Pons (tissue), 1 donor: ENCODE data around the gene PLBD2.
A peak's percentile ranks its signal among the peaks of the same experiment; 100 is the strongest.

Experiments
- DNase-seq: peaks from one replicate; pipeline ENCODE4 v3.0.0-alpha.2; 2016; ENCODE audit warnings: low spot score

Gene PLBD2

DNA sequence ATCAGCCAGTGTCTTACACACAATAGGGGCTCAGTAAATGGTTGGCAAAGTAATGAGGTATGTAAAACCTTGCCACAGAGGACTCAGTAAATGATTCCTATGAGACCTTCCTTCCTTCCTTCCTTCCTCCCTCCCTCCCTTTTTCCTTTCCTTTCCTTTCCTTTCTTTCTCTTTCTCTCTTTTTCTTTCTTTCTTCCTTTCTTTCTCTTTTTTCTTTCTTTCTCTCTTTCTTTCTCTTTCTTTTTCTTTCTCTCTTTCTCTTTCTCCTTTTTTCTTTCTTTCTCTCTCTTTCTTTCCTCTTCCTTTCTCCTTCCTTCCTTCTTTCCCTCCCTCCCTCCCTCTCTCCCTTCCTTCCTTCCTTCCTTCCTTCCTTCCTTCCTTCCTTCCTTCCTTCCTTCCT is 37.8 kb downstream of the PLBD2 start:
- no peak for DNase-seq

DNA sequence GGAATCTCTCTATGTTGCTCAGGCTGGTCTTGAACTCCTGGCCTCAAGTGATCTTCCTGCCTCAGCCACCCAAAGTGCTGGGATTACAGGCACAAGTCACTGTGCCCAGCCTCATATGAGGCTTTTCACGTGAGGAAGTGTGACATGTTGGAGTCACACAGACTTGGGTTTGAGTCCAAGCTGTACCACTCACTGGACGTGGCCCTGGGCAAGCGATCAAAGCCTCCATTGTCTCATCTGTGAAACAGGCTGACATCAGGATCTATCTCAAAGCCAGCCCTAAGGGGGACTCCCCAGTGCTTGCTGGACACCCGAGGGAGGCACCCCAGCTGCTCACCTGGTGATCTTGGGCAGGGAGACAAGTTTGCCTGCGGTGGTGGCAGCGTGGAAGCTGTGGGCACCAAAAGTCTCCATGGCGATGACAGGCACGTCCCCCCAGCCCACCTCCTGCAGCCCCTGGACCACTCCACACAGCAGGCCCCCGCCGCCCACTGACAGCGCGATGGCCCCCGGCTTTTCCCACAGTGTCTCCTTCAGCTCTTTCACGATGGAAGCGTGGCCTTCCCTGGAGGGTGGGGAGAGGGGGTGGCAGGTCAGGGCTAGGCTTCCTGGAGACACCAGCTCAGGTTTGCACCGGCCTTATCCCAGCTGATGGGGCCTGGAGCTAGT is 38.6 kb downstream of the PLBD2 start:
- peak; percentile 90 for DNase-seq

- no peak for DNase-seq
These were observed 39.3 kb downstream of the PLBD2 start for GRCh38 chr12:113397497-113398197.

GRCh38 chr12:113398346-113399290 is 40.2 kb downstream of the PLBD2 start:
- no peak for DNase-seq

DNA sequence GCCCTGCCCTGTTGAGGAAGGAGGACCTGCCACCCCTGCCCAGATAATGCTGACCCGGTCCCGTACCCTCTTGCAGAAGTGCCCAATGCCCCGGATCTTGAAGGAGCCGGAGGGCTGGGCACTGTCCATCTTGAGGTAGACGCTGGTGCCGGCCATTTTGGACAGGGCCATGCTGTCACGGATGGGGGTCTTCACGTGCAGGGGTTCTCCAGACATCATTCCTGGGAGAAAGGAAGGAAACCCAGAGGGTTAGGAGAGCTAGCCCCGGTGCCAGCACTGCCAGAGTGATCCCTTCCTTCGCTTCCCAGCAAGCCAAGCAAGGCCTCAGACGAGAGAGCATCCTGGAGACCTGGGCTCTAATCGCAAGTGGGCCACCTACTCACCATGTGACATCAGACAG is 41.1 kb downstream of the PLBD2 start:
- DNase-seq = no peak

- no peak for DNase-seq
These were observed 42.0 kb downstream of the PLBD2 start for GRCh38 chr12:113400362-113400761.

GRCh38 chr12:113401066-113402000 is 42.9 kb downstream of the PLBD2 start:
- DNase-seq = no peak

GRCh38 chr12:113402586-113403260 is 44.3 kb downstream of the PLBD2 start:
- DNase-seq = no peak

DNA sequence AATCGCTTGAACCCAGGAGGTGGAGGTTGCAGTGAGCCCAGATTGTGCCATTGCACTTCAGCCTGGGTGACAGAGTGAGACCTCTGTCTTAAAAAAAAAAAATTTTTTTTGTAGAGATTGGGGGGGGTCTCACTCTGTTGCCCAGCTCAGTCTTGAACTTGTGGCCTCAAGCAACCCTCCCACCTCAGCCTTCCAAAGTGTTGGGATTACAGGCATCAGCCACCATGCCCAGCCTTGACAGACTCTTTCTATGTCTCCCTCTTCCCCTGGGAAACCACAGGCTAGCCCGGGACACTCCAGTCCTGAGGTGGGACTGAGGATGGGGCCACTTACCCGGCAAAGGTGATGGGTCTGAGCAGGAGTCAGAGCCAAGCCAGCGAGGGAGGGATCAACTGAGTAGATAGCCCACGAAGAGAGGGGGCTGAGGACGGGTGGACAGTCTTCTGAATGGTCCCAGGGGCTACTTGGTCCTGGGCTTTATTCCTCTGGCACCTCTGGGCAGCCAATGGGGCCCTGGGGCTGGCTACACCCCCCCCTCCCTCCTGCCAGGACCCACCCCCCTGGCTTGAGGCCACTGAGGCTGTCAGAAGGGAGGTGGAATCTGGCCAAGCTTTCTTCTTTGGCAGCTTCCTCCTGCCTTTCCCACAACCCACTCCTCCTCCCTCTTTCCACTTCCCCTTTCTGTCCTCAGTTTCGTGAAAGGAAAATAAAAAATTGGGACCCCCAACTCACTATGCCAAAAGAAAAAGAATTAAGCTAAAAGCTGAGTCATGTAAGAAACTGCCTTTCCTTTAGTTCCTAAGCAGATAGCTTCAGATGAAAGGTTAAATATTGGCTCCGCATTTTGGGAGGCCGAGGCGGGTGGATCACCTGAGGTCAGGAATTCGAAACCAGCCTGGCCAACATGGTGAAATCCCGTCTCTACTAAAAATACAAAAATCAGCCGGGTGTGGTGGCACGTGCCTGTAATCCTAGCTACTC is 45.3 kb downstream of the PLBD2 start, which contains the start of gene SDS:
Gene SDS (minus strand): TSS at position 453 of the 981 bp plus-strand sequence. CDS start 4,179 bp downstream, outside the sequence.
- DNase-seq = peak; percentile 78

GRCh38 chr12:113405694-113406093 is 47.3 kb downstream of the PLBD2 start:
- peak; percentile 54 for DNase-seq

DNA sequence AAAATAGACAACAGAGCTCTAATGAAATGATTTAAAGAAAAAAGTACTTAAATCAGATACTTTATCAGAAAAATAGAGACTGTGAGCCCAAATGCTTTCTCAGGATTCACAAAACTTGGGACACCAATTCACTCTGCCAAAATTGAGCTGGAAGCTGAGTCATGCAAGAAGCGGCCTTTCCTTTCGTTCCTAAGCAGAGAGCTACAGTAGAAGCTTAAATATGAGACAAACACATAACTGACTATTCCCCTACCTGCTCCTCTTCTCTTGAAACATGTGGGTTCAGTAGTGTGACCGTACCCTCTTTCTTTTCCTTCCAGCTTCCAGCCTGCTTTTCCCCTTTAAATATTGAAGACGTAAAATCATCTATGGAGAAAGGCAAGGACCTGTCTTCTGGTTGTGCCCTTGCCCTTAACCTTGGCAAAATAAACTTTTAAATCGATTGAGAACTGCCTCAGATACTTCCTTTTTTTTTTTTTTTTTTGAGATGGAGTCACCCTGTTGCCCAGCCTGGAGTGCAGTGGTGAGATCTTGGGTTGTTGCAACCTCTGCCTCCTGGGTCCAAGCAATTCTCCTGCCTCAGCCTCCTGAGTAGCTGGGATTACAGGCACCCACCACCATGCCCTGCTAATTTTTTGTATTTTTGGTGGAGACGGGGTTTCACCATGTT is 49.7 kb downstream of the PLBD2 start:
- no peak for DNase-seq

DNA sequence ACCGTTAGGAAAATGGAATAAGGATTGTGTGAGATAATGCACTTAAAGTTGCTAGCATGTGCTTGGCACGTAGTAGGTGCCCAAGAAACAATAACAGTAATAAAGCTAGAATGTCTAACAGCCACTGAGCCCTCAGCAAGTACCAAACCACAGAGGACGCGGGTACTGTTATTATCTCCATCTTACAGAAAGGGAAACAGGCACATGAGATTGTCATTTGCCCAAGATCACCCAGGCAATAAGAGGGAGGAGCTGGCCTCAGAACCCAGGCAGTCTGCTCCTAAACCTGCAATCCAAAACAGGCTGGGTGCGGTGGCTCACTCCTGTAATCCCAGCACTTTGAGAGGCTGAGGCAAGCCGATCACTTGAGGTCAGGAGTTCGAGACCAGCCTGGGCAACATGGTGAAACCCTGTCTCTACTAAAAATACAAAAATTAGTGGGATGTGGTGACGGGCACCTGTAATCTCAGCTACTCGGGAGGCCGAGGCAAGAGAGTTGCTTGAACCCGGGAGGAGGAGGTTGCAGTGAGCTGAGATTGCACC is 50.4 kb downstream of the PLBD2 start:
- DNase-seq = no peak

- peak; percentile 54 for DNase-seq
These were observed 51.2 kb downstream of the PLBD2 start for GRCh38 chr12:113409462-113410124.

DNA sequence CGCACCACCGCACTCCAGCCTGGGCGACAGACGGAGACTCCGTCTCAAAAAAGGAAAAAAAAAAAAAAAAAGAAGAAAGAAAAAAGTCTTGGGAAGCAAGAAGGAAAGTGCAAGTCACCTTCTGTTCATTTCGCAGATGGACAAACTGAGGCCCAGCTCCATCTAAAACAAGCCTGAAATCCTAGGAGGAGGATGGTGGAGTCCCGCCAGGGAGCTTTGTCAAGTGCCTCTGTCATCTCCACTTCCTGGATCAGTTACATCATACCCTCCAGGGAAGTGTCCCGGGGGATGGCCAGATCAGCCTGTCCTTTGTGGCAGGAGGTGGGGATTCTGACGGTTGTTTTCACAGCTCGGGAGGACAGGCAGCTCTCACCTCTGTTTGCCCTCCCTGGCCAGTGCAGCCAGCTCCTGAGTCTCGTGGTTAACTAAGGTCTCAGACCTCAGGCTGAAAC is 55.1 kb downstream of the PLBD2 start:
- DNase-seq = no peak

DNA sequence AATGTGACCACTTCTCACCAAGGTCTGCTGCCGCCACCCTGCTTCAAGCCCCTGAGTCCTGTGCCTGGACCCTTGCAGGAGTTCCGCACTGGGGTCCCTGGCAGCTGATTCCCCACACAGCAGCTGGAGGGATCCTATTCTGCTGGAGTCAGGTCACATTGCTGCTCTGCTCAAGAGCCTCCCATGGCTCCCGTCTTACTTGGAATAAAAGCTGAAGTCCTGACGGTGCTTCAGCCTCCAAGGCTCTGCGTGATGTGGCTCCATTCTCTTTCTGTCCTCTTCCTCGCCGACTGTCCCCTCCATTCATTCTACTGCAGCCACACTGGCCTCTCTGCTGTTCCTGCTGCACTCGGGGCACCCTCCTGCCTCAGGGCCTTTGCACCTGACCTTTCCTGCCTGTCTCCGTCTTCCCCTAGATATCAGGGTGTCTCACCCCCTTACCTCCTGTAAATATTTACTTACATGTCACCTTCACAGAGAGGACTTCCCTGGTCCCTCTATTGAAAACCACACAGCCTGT is 56.2 kb downstream of the PLBD2 start:
- DNase-seq = no peak

DNA sequence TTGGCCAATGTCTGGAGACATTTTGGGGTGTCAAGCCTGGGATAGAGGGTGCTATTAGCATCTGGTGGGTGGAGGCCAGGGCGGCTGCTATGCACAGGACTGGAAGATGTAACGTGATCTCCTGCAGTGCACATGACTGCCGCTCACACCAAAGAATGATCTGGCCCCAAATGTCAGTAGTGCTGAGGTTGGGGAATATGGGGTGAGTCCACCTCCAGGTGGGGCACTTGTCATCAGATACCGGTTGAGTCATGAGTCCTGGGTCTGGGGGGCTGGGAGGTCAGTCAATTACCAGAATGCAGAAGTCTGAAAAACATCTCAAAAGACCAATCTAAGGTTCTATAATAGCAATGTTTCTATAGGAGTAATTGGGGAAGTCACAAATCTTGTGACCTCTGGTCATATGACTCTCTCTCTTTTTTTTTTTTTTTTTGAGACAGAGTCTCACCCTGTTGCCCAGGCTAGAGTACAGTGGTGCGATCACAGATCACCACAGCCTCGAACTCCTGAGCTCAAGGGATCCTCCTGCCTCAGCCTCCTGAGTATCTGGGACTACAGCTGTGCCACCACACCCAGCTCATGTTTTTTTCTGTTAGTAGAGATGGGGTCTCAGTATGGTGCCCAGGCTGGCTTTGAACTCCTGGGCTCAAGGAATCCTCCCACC is 57.8 kb downstream of the PLBD2 start:
- DNase-seq = no peak

- no peak for DNase-seq
These were observed 60.0 kb downstream of the PLBD2 start for GRCh38 chr12:113418213-113418879.
